ENCODE results near the gene IDH1. TPM values are rescaled to one million over a fixed set of nuclear protein-coding genes. Genes with fewer than 3 reads are reported as not detected.

IDH1 gene
- total RNA-seq: 10 to 100 TPM; 17.0 to 34.3 TPM

GRCh38 chr2:208254871-208255556, at the start of gene IDH1:
IDH1 (minus strand) TSS chr2:208255071; CDS start chr2:208251551, 3,520 bp downstream.
- H3K27me3 Mint-ChIP-seq: no peaks in the 10 kb centered on the region
- peaks cover 9% of the 10 kb centered on the region for H3K4me1 Mint-ChIP-seq
- H3K4me3 Mint-ChIP-seq: peak within 1 kb of the TSS; percentile 93
- peak; percentile 86 for ATAC-seq (replicated peaks)
- no peaks in the 10 kb centered on the region for H3K9me3 Mint-ChIP-seq
- H3K36me3 Mint-ChIP-seq (ENCODE audit: low read depth): peaks cover 30% of the 10 kb centered on the region
- peak within 1 kb of the TSS; percentile 49 for H3K27ac Mint-ChIP-seq

GRCh38 chr2:208304157-208304556, 49.3 kb upstream of the IDH1 start:
- H3K9me3 Mint-ChIP-seq: no peaks in the 10 kb centered on the region
- no peak overlapping the region for H3K4me3 Mint-ChIP-seq
- H3K36me3 Mint-ChIP-seq (ENCODE audit: low read depth): peaks cover 83% of the 10 kb centered on the region
- H3K4me1 Mint-ChIP-seq: peaks cover 5% of the 10 kb centered on the region
- no peaks in the 10 kb centered on the region for H3K27me3 Mint-ChIP-seq
- no peak for ATAC-seq (replicated peaks)
- no peak overlapping the region for H3K27ac Mint-ChIP-seq

- ATAC-seq (replicated peaks): no peak
- no peaks in the 10 kb centered on the region for H3K27me3 Mint-ChIP-seq
- H3K27ac Mint-ChIP-seq: no peak overlapping the region
- H3K4me1 Mint-ChIP-seq: no peaks in the 10 kb centered on the region
- no peak overlapping the region for H3K4me3 Mint-ChIP-seq
- H3K36me3 Mint-ChIP-seq (ENCODE audit: low read depth): peaks cover 85% of the 10 kb centered on the region
- no peaks in the 10 kb centered on the region for H3K9me3 Mint-ChIP-seq
These were observed 46.2 kb upstream of the IDH1 start for GRCh38 chr2:208300847-208301618.

GRCh38 chr2:208297961-208298360, 43.1 kb upstream of the IDH1 start:
- no peak overlapping the region for H3K4me3 Mint-ChIP-seq

GRCh38 chr2:208296610-208297009, 41.7 kb upstream of the IDH1 start:
- Mint-ChIP-seq H3K27ac (no peak overlapping the region), H3K4me1 (peaks cover 25% of the 10 kb centered on the region), H3K36me3 (ENCODE audit: low read depth) (peaks cover 89% of the 10 kb centered on the region), H3K27me3 (no peaks in the 10 kb centered on the region), H3K4me3 (no peak overlapping the region), H3K9me3 (no peaks in the 10 kb centered on the region)
- ATAC-seq (replicated peaks): no peak

More at GRCh38 chr2:208297961-208298360, 43.1 kb upstream of the IDH1 start:
- ATAC-seq (replicated peaks): no peak
- Mint-ChIP-seq H3K27ac (no peak overlapping the region), H3K27me3 (no peaks in the 10 kb centered on the region), H3K9me3 (no peaks in the 10 kb centered on the region), H3K4me1 (peaks cover 15% of the 10 kb centered on the region), H3K36me3 (ENCODE audit: low read depth) (peaks cover 87% of the 10 kb centered on the region)

GRCh38 chr2:208295834-208296233, 41.0 kb upstream of the IDH1 start:
- Mint-ChIP-seq H3K27me3 (no peaks in the 10 kb centered on the region), H3K4me3 (no peak overlapping the region), H3K36me3 (ENCODE audit: low read depth) (peaks cover 89% of the 10 kb centered on the region), H3K9me3 (no peaks in the 10 kb centered on the region), H3K27ac (no peak overlapping the region), H3K4me1 (peaks cover 29% of the 10 kb centered on the region)
- no peak for ATAC-seq (replicated peaks)

- H3K4me3 Mint-ChIP-seq: no peak overlapping the region
- no peaks in the 10 kb centered on the region for H3K9me3 Mint-ChIP-seq
- peak overlapping the region; percentile 77 for H3K27ac Mint-ChIP-seq
- no peaks in the 10 kb centered on the region for H3K27me3 Mint-ChIP-seq
- peaks cover 89% of the 10 kb centered on the region for H3K36me3 Mint-ChIP-seq (ENCODE audit: low read depth)
- no peak for ATAC-seq (replicated peaks)
- H3K4me1 Mint-ChIP-seq: peaks cover 29% of the 10 kb centered on the region
These were observed 39.7 kb upstream of the IDH1 start for GRCh38 chr2:208294482-208295024.

GRCh38 chr2:208285853-208286252, 31.0 kb upstream of the IDH1 start:
- H3K27ac Mint-ChIP-seq: no peak overlapping the region
- H3K4me3 Mint-ChIP-seq: no peak overlapping the region
- H3K4me1 Mint-ChIP-seq: peaks cover 8% of the 10 kb centered on the region
- H3K9me3 Mint-ChIP-seq: no peaks in the 10 kb centered on the region
- H3K27me3 Mint-ChIP-seq: no peaks in the 10 kb centered on the region
- H3K36me3 Mint-ChIP-seq (ENCODE audit: low read depth): peaks cover 88% of the 10 kb centered on the region
- ATAC-seq (replicated peaks): no peak

- Mint-ChIP-seq H3K36me3 (ENCODE audit: low read depth) (peaks cover 89% of the 10 kb centered on the region), H3K27me3 (no peaks in the 10 kb centered on the region), H3K27ac (peak overlapping the region; percentile 69), H3K4me3 (peak overlapping the region; percentile 30), H3K9me3 (no peaks in the 10 kb centered on the region), H3K4me1 (peaks cover 26% of the 10 kb centered on the region)
- peak; percentile 88 for ATAC-seq (replicated peaks)
These were observed 26.1 kb upstream of the IDH1 start for GRCh38 chr2:208280933-208281332.

GRCh38 chr2:208280234-208280633, 25.4 kb upstream of the IDH1 start:
- no peaks in the 10 kb centered on the region for H3K9me3 Mint-ChIP-seq
- peaks cover 26% of the 10 kb centered on the region for H3K4me1 Mint-ChIP-seq
- peaks cover 89% of the 10 kb centered on the region for H3K36me3 Mint-ChIP-seq (ENCODE audit: low read depth)
- no peak for ATAC-seq (replicated peaks)
- H3K4me3 Mint-ChIP-seq: no peak overlapping the region
- H3K27ac Mint-ChIP-seq: no peak overlapping the region
- H3K27me3 Mint-ChIP-seq: no peaks in the 10 kb centered on the region

- ATAC-seq (replicated peaks): no peak
- H3K36me3 Mint-ChIP-seq (ENCODE audit: low read depth): peaks cover 96% of the 10 kb centered on the region
These were observed 24.4 kb upstream of the IDH1 start for GRCh38 chr2:208279236-208279635.

GRCh38 chr2:208278549-208278948, 23.7 kb upstream of the IDH1 start:
- Mint-ChIP-seq H3K27ac (no peak overlapping the region), H3K4me1 (peaks cover 26% of the 10 kb centered on the region), H3K9me3 (no peaks in the 10 kb centered on the region), H3K27me3 (no peaks in the 10 kb centered on the region), H3K4me3 (no peak overlapping the region), H3K36me3 (ENCODE audit: low read depth) (peaks cover 99% of the 10 kb centered on the region)
- ATAC-seq (replicated peaks): no peak

More at GRCh38 chr2:208279236-208279635, 24.4 kb upstream of the IDH1 start:
- Mint-ChIP-seq H3K27me3 (no peaks in the 10 kb centered on the region), H3K4me3 (no peak overlapping the region), H3K27ac (no peak overlapping the region), H3K4me1 (peaks cover 26% of the 10 kb centered on the region), H3K9me3 (no peaks in the 10 kb centered on the region)

- no peaks in the 10 kb centered on the region for H3K9me3 Mint-ChIP-seq
- H3K27ac Mint-ChIP-seq: no peak overlapping the region
- peaks cover 7% of the 10 kb centered on the region for H3K4me1 Mint-ChIP-seq
- H3K36me3 Mint-ChIP-seq (ENCODE audit: low read depth): peaks cover 94% of the 10 kb centered on the region
- no peak overlapping the region for H3K4me3 Mint-ChIP-seq
- no peaks in the 10 kb centered on the region for H3K27me3 Mint-ChIP-seq
- ATAC-seq (replicated peaks): no peak
These were observed 19.9 kb upstream of the IDH1 start for GRCh38 chr2:208274748-208275147.

- Mint-ChIP-seq H3K36me3 (ENCODE audit: low read depth) (peaks cover 37% of the 10 kb centered on the region), H3K27me3 (no peaks in the 10 kb centered on the region), H3K9me3 (no peaks in the 10 kb centered on the region), H3K4me3 (no peak overlapping the region), H3K27ac (no peak overlapping the region), H3K4me1 (peaks cover 16% of the 10 kb centered on the region)
- ATAC-seq (replicated peaks): no peak
These were observed 14.2 kb upstream of the IDH1 start for GRCh38 chr2:208269091-208269490.
